Dermis blood vessel endothelial cell (primary cell): Measurements from ENCODE around the gene SMCO2. TPM values are rescaled to one million over a fixed set of nuclear protein-coding genes. Genes with fewer than 3 reads are reported as not detected.
"Not testable (repeated sequence)": the region's sequence is repeated elsewhere in the genome, so short reads cannot be mapped to it uniquely, and the experiment has no call there.

ENCODE experiments used
- DNase-seq: peaks from one replicate; pipeline ENCODE4 v3.0.0; 2010
- total RNA-seq: library from RNA; depleted of rRNA; stranded (reverse); fragments of >200 nt; gene quantifications from 2 replicates; pipeline ENCODE4 v1.2.3, GENCODE V29; 2014

Gene SMCO2
- total RNA-seq, 1 donor from 2014 or later: 0.34 TPM

DNA sequence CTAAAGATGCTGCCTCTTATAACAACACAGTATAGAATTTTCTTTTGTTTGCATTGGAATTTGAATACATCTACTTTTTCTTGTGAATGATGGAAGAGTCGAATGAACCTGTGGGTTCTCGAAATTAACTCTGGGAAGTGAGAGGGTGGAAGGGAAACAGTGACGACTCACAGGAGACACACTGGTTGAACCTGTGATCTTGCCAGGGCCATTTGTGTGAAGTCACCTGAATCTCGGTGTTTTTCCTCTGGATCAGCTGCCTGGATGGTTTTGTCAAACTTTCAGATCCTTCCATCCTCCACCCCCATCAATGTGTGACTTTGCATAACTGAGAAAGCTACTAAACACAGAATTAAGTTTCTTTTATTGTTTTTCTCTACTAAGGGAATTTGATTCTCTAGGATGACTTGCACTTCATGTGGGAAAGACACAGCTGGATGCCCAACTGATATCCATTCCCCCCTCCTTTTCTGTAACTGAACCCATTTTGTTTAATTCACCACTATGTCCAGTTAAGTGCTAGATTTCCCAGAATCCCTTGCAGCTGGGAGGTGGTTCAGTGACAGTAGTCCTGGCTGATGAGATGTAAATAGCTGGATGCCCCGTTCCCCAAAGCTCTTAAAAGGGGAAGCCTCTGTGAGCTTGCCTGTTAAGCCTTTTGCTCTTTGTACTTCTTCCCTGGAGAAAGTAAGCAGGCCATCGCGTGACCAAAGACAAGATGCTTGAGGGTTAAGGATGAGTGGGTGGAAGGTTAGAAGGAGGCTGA, 83.8 kb downstream of the SMCO2 start:
- no peak for DNase-seq

DNA sequence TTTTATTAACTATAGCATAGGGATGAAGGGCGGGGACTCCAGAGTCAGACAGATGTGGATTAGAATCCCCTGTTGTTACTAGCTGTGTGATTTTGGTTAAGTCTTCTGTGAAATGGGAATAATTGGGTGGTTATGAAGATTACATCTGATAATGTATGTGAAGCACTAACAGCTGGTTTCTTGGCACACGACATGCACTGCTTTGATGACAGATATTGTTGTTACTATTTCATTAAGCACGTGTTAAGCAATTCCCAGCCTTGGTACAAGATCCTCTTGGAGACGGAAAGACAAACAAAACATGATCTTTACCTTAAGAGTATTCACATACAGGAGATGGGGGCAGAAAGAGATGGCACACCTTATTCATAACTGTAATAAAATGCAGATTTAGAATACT, 85.4 kb downstream of the SMCO2 start:
- peak; percentile 50 for DNase-seq

DNA sequence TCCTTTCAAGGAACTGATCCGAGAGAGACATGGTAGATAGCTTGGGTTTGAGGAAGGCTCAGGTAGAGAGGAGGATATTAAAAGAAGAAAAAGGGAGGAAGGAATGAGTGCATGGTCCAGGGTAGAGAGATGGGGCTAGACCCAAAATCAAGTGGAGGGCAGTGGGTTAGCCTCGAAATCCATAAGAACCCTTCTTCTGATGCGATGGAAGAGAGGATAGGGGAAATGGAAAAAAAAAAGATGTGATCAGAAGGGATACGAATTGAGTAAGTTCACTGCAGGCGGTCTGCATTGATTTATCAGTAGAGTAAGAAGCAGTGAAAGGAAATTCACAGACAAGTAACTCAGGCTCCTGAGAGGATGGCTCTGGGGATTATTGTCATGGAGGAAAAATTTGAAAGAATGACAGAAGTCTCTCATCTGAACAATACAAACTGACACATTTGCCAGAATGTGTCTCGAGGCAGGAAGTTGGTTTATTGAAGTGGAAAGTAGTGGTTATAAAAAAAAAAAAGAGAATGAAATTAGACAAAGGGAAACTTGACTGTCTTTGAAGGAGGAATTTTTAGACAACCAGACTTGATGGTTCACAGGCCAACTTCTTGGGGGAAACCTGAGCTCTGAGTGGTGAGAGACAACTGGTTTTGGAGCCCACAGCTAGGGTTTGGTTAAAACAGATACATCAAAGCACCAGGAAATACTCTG, 87.7 kb downstream of the SMCO2 start:
- DNase-seq: no peak

DNA sequence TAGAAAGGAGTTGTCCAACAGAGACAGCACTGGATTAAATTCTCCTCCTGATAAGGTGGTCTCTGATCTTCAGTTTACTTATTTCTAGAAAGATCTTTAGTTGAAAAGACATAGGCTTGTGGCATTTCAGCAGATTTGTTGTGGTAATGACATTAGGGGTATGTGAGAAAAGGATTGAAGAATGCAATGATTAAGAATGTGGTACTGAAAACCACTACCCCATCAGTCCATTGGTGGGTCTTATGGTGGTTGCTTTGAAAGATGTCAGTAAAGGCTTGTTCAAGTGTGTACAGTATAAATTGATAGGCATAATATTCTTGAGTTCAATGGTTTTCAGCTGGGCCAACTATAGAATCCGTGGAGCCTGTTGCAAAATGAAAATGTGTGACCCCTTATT, 88.2 kb downstream of the SMCO2 start:
- no peak for DNase-seq

DNA sequence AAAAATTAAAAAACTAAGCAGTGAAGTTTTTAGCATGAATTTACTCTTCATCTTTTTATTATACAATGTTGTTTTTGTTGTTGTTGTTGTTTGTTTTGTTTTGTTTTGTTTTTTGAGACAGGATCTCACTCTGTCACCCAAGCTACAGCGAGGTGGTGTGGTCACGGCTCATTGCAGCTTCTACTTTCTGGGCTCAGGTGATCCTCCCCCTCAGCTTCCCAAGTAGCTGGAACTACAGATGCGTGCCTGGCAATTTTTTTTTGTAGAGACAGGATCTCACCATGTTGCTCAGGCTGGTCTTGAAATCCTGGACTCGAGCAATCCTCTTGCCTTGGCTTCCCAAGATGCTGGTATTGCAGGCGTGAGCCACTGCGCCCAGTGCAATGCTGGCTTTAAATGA, 88.8 kb downstream of the SMCO2 start:
- DNase-seq: no peak

DNA sequence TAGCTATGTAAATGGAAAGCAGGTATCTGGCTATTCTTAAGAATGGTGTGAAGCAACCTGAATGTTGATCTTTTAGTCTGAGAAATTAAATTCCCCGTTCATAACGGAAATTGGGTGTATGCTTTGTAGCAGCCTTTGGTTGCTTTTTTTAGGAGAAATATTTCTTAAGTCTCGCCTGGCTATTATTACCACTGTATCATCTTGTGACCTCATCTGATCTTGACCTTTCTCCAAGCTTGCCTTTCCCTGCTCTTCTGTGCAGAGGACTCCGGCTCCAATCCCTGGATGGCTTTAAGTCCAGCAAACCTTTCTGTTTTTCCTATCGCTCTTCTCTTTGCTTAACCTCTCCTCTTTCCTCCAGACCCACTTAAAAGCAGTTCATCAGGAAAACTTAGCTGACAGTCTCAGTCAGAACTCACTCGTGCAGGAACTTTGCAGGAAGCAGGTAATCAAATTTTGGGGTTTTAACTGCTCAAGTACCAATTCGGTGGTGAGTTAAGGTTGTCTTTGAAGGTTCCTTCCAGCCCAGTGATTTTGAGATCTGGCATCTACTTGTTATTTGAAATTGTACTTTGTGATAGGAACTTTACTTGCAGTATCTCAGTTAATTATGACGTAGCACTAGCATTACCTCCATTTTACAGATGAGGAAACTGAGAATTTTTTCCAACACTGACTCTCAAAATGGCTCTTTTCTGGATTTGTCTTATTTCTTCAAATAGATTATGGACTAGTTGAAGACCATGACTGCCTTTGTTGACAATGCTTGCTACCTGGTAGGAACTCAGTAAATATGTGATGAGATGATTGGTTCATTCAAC, 91.5 kb downstream of the SMCO2 start:
- DNase-seq: no peak

DNA sequence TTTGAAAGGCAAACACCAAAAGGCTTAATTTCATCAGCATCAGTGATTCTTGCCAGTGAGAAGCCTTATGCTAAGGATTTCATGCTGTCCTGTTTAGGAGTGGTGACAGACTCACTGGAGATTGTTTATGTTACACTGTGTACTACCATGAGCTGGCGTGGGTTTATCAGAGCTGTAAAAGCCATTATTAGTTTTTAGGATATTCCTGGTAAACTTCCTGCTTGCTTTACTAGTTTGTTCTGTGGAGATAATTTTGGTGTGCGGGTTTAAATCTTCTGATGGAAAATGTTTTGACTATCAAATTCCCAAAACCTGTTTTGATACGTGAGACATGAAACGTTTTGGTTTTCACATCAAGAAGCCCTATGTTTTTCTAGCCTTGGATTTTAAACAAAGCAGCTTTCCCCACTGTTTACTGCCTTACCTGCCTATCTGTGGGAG, 92.7 kb downstream of the SMCO2 start:
- DNase-seq: no peak

DNA sequence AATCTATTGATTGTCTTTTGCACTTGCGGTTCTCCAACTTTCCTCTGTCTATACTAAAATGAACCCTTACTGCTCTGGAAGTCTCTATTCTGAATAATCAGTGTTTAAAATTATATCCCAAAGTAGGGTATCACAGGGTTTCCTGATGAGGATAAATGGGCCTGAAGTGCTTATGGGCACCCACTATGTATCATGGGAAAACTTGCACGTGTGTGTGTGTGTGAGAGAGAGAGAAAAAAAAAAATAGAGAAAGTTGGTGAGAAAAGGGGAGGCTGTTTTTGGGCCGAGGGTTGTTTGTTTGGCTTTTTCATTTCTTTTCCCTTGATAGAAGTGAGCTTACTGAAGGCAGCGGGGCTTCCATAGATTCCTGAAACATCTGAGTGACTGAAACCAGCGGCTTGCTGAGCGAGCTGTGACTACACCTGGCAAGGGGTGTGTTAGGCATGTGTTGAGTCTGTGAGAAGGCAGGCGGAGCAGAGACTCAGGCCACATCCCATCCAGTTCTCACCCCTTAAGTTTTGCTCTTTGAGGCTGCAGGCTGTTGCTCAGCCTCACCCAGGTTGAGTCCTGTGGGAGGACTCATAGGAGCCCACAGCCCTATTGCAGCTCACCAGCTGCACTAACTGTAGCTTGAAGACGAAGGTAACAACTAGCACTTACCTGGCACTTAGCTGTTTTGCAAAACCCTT, 94.6 kb downstream of the SMCO2 start:
- no peak for DNase-seq

DNA sequence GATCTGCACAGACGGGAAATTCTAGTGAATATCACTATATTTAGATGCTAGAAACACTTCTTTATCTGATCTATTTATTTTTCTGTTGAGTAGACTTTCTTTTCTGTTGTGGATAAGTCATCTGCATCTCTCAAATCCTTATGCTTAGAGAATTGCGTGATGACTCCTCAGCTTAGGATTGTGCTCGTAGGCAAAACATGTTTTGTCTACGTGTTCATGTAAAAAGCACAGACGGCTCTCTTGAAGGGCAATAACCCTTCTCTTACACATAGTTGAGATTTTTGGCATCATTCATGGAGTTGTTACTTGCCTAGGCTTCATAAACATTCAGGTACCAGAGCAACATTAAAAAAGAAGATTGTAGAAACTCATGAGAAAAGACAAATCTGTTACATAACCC, 96.1 kb downstream of the SMCO2 start:
- DNase-seq: peak; percentile 43

DNA sequence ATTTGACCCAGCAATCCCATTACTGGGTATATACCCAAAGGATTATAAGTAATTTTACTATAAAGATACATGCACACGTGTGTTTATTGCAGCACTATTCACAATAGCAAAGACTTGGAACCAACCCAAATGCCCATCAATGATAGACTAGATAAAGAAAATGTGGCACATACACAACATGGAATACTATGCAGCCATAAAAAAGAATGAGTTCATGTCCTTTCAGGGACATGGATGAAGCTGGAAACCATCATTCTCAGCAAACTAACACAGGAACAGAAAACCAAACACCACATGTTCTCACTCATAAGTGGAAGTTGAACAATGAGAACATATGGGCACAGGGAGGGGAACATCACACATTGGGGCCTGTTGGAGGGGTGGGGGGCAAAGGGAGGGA, 98.3 kb downstream of the SMCO2 start:
- not testable (repeated sequence) for DNase-seq

DNA sequence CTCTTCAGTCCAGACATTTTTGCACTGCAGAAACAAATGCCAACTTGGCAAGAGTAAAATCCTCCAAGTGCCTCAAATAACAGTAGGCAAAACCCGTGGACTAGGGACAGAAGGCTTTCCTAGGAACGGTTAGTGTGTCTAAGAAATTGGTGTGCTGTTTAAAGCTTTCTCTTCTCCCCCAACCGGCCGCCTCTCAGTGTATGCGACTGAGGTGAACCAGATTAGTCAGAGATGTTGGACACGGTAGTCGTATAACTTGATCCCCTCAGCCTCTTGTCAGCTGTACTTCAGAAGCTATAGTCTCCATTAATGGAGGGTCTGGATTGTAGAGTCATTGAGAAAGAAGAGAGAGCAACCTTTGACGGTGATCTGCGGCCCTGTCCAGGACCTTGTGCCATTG, 99.1 kb downstream of the SMCO2 start:
- DNase-seq: no peak

DNA sequence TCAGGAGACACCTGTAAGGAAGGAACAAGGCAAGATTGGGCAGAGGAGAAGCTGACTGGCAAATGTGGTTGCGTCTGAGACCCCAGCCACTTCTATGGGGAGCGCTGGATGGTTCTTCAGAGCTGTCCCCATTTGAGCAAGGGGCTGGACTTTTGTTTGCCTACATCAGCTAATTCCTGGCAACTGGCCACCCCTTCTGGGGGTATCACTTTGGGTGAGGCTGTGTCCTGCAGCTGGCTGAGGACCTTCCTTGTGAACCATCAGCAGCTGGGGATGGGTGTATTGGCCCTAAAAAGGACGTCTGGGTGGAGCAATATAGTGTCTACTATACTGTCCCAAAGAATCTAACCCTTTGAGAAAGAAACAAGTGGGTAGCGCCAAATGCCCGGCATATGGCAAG, 101.1 kb downstream of the SMCO2 start:
- DNase-seq: no peak

DNA sequence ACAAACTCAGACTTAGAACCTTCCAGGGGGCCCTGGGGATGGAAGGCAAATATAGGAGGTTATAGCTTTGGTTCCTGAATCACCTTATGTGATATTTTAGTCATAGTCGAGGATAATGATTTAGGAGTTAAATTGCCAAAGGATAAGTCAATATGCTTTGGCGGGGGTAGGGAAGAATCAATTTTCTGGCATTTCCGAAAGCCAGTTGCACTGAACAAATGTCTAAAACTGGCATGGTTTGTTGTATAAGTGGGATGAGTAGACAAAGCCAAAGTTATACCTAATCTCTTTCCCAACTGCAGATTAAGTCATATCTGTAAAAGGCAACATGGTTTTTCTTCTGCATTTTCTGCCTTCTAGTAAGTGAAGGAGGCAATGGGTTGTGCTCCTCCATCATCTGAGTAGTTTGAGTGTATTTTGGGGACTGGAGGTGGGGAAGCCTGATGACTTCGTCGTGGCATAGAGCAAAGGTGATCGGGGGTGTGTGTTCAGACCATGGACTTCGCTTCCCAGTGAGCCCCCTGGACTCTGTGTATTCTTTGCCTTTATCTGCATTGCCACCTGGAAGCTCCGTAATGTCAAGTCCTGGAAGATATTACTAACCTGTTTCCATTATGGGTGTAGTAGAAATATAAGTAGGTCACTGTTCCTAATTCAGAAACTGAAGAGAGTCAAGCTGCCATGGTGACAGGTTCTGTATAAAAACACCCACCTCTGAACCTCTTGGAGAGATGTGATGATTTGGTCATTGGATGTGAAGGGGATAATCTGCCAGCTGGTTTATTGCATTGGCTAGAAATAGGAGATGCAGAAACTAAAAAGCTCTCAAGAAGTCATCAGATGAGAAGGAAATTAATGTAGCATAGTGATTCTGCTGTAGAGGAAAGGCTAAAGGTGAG, 102.0 kb downstream of the SMCO2 start:
- no peak for DNase-seq

DNA sequence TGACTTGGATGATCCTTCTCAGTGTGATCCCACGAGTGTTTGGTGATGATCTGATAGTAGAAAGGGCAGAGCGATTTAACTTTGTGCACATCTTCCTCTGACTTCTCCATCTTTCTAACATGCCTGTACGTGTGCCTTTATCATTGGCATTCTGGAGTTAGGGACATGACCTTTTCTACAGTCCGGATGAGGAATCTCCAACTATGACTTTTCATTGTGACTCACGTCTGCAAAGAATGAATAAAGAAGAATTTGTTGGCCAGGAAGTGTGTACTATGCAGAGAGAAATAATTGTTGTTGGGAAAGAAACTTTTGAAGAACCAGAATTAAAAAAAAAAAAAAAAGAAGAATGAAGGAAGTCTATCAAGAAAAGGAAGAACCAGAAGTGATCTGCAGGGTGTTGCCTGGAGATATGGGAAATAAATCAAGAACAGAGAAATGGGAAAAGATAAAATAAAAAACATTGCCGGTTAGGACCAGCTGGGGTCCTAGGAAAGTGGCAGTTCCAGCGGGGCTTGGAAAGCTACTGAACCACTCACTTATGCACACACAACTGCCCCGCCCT, 102.8 kb downstream of the SMCO2 start:
- DNase-seq: peak; percentile 81

DNA sequence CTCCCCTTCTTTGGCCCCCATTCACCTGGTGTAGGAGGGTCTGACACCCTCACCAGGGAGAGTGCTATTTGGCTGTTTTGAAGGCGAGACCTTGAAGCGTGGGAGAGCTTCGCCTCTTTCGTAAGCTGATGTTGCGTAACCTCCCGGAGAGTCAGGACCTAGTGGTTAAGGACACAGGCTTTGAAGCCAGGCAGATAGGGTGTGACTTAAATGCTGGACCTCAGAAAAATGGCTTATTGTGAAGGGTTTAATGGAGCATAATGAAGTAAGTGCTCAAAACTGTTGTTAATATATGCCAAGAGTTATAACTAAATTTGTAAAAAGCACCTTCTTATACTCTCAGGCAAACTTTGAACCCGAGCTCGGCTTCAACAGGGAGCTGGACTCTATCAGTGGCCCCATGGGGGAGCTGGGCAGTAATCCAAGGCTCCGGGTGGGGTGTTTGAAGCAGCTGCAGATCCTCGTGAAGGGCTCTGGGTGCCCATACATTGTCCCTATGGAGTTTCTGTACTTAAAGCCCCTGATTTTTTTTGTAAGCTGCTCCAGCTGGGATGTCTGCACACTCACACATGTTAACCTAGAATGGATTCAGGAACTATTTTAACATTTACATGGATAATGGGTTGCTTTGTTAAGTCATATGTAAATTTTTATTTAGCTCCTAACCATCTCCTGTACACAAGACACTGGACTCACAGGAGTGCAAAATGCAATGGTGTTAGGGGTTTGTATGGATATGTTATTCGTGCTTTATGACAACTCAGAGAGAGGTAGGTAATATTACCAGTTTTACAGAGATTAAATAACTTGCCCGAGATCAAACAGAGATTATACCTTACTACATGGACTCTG, 103.5 kb downstream of the SMCO2 start:
- DNase-seq: peak; percentile 89

DNA sequence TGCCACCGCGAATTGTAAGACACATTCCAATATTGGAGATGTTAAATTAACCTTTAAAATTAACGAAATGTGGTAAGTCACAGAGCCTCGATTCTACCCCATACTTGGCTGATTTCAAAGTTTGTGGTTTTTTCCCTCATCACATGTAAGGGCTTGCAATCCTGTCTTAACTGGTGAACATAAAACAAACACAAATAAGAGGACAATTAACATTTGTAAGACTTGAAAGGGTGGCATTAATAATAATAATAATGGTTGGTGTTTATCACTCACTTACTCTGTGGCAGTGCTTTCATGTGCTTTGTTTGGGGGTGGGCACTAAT, 104.1 kb downstream of the SMCO2 start:
- DNase-seq: no peak

DNA sequence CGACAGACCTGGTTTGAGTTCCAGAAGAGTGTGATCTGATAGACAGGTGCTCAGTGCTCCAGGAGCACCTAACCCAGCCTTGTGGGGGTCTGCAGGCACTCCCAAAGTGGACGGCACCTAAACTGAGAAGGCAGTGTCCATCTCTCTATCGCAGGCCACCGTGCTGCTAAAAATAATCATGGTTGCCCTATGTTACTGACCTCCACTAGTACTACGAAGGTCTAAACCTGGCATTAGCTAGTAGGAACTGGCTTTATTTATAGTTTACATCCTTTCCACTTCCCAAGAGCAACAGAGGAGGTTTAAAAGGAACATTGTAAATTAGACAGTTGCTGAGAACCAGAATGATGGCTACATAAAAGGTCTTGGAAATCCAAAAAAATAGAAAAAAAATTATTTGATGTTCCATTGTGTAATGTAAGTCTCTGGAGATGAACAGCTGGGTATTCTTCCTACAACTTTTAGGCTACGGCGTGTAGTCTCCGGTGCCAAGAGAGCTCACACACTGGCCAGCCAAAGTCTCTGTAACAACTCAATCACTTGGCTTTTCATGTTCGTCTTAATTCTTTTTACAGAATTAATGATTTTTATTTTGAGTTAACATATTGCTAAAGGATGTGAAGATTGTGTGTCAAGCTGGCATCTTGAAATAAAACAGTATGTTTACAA, 104.8 kb downstream of the SMCO2 start:
- DNase-seq: no peak
